KOPT-K1 (cell line): ENCODE measurements around the gene SH3RF1.
"Not testable (repeated sequence)": the region's sequence is repeated elsewhere in the genome, so short reads cannot be mapped to it uniquely, and the experiment has no call there.

ENCODE experiments used
- H3K27ac ChIP-seq: fragments of 200-600 bp; sonication (generic); 2 replicates; pipeline ENCODE4 v1.5.1; 2016; ENCODE audit warnings: antibody characterized with exemption, mild to moderate bottlenecking, low read depth, low read length; ENCODE audit not compliant: poor library complexity, severe bottlenecking
- H3K36me3 ChIP-seq: fragments of 200-600 bp; sonication (generic); 2 replicates; pipeline ENCODE4 v1.5.1; 2017; ENCODE audit warnings: antibody characterized with exemption, mild to moderate bottlenecking, low read length, moderate library complexity; ENCODE audit not compliant: insufficient read depth
- H3K9me3 ChIP-seq: fragments of 200-600 bp; sonication (generic); 2 replicates; pipeline ENCODE4 v1.5.1; 2017; ENCODE audit warnings: antibody characterized with exemption, low read length, mild to moderate bottlenecking; ENCODE audit not compliant: insufficient read depth, poor library complexity, severe bottlenecking

SH3RF1 gene

DNA sequence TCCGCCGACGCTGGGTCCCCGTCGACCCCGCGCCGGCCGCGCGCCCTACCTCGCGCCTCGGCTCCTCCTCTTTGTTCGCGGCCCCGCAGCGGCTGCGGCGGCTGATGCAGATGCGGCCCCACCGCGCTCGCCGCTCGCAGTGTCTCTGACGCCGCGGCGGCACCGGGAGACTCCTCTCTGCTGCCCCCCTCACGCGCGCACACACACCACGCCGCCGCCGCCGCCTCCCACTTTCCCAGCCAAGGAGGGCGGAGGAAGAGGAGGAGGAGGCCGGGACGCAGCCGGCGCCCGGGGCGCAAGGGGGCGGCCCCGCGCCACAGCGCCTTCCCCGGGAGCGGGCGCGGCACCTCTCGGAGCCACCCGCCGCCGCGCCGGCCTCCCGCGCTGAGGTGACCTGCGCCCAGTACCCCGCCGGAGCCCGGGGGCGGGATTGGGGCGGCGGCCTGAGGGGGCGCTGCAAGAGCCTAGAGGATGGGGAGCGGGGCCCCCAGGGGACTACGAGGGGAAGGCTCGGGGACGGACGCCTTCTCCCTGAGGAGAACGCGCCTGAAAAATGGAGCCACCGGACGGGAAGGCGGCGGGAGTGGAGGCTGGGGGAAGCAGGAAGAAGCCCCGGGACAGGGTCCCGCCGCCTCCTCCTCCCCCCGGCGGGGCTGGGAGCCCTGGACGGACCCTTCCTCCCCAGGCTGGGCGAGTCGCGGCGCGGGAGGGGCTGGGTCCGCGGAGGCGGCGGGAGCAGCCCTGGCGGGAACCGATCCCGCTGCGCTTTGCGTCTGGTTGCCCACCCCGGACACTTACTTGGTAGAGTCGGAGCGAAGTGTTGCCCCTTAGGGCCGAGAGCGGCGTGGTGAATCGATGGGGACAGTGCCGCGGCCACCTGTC lies at the start of gene SH3RF1:
TSS of gene SH3RF1 (minus strand) at position 147 of the 882 bp plus-strand sequence. CDS start 1,744 bp downstream, outside the sequence.
- H3K27ac ChIP-seq, result no peak within 1 kb of the TSS
- H3K9me3 ChIP-seq, result no peaks in the 10 kb centered on the region
- no peaks in the 10 kb centered on the region for H3K36me3 ChIP-seq

- Histone ChIP-seq H3K36me3 (no peaks in the 10 kb centered on the region), H3K27ac (no peak overlapping the region), H3K9me3 (no peaks in the 10 kb centered on the region)
These were observed 45.0 kb upstream of the SH3RF1 start for GRCh38 chr4:169315530-169316343.

- H3K9me3 ChIP-seq, result no peaks in the 10 kb centered on the region
- H3K36me3 ChIP-seq, result no peaks in the 10 kb centered on the region
- no peak overlapping the region for H3K27ac ChIP-seq
These were observed 44.1 kb upstream of the SH3RF1 start for GRCh38 chr4:169314906-169315305.

- no peaks in the 10 kb centered on the region for H3K36me3 ChIP-seq
- no peak overlapping the region for H3K27ac ChIP-seq
- H3K9me3 ChIP-seq, result no peaks in the 10 kb centered on the region
These were observed 43.0 kb upstream of the SH3RF1 start for GRCh38 chr4:169313732-169314131.

- Histone ChIP-seq H3K27ac (no peak overlapping the region), H3K36me3 (no peaks in the 10 kb centered on the region), H3K9me3 (no peaks in the 10 kb centered on the region)
These were observed 42.1 kb upstream of the SH3RF1 start for GRCh38 chr4:169312690-169313422.

DNA sequence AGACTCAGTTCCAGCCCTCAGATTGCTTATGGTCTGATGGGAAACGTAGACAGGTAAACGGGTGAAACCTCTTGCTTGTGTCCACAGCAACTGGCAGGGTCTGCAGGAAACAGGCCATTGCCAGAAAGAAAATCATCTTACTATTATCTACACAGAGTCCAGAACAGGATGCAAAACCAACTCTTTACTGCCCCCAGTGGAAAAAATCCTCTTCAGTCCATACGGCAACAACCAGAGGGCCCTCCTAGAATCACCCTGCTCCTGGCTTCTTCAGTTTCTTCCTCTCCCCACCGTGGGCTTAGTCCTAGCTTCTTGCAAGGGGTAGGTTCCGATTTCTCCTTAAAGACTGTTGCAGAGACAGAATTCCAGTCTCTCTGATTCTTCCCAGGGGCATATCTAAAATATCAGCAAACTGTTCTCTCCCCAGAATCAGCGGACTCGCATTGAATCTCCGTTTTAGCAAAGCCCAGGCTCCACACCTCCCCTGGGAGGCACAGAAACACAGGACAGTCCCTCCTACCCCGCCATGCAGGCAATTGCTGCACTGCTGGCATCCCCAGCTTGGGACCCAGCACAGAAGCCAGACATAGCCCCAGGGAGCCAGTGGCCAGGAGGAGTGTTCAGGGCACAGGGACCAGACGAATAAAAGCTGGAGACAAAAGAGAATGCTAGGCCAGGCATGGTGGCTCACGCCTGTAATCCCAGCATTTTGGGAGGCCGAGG lies 41.0 kb upstream of the SH3RF1 start:
- no peak overlapping the region for H3K27ac ChIP-seq
- no peaks in the 10 kb centered on the region for H3K36me3 ChIP-seq
- H3K9me3 ChIP-seq, result no peaks in the 10 kb centered on the region

DNA sequence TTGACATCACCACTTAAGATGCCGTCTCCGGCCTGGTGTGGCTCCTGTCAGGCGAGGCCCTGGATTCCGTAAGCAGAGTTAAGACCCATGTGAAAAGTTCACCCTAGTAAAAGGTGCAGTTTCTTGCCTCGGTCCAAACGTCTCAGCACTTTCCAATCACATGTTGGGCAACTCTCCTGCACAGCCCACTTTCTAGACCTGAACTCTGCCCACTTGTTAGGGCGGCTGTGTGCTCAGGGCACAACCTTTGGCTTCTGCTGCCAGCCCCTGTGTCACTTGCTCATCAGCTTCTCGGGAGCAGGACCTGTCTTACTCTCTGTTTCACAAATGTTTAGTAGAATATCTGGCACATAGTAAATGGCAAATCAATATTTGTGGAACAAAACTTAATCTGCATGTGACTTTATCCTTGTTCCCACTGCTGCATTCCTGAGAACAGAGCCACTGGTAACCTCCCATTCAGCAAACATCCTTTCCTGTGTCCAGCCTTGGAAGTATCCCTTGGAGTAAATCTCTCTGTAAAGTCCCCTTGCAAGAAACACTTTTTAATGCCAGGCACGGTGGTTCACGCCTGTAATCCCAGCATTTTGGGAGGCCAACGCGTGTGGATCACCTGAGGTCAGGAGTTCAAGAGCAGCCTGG lies 38.7 kb upstream of the SH3RF1 start:
- no peaks in the 10 kb centered on the region for H3K36me3 ChIP-seq
- H3K9me3 ChIP-seq, result no peaks in the 10 kb centered on the region
- H3K27ac ChIP-seq, result no peak overlapping the region

DNA sequence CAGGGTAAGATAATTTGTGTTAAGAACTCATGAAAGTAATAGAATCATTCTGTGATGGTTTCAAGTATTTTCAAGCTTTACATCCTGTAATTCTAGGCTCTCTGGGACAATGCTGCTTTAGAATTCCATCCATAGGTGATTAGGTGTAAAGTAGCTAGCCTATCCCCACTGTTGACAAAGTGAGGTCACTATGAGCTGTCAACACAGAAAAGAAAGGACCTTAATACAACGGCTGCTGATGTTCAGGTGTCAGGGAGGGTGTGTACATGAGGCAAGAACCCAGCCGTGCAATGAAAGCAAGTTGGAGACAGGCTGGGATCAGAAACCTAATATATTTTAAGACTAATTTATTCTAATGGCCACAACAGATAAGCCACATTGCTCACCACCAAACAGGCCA lies 36.8 kb upstream of the SH3RF1 start:
- Histone ChIP-seq H3K9me3 (no peaks in the 10 kb centered on the region), H3K36me3 (no peaks in the 10 kb centered on the region), H3K27ac (no peak overlapping the region)

- Histone ChIP-seq H3K36me3 (no peaks in the 10 kb centered on the region), H3K27ac (no peak overlapping the region), H3K9me3 (no peaks in the 10 kb centered on the region)
These were observed 34.9 kb upstream of the SH3RF1 start for GRCh38 chr4:169305651-169306050.

GRCh38 chr4:169305173-169305572 lies 34.4 kb upstream of the SH3RF1 start:
- Histone ChIP-seq H3K36me3 (no peaks in the 10 kb centered on the region), H3K9me3 (no peaks in the 10 kb centered on the region)

DNA sequence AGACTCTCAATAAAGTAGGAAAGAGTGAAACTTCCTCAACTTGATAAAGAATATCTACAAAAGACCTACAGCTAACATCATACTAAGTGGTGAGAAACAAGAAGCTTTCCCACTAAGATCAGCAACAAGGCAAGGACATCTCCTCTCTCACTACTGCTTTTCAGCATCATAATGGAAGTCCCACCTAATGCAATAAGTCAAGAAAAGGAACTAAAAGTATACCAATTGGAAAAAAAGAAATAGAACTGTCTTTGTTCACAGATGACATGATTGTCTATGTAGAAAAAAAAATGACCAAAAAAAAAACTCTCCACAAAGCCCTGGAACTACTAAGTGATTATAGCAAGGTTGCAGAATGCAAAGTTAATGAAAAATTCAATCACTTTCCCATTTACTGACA lies 25.1 kb upstream of the SH3RF1 start:
- H3K9me3 ChIP-seq, result no peaks in the 10 kb centered on the region
- no peaks in the 10 kb centered on the region for H3K36me3 ChIP-seq
- no peak overlapping the region for H3K27ac ChIP-seq

More at GRCh38 chr4:169305173-169305572, 34.4 kb upstream of the SH3RF1 start:
- H3K27ac ChIP-seq, result no peak overlapping the region

DNA sequence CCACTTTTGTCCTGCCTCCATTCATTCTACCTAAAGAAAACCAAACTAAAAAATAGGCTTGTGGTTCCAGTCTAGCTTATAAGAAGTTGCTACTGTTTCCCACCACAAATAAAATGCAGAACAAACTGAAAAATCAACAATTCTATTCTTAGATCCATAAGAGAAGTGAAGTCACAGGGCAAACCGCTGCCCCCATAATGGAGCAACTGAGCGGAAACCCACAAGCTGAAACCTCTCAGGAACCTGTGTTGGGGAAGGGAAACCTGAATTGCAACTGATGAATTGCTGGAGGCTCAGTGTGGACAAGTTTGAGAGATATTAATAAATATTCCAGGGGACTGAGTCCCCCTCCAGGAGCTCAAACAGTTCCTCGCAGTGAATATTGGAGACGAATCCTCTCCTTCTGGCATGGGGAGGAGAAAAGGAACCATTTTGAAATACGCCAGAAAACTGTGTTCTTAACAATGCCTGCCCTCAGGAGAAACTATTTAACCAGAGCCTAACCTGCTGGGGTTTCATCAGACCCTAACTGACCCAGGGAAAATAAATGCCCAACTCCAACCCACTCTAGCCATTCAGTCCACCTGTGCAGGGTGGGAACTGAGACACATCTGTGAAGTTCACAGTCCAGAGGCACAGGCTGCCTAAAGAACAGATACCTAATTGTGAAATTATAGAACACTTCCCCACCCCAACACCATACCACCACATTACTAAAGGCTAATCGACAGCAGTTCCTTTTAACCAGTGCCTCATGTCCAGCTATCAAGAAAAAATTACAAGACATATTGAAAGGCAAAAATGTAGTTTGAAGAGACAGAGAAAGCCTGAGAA lies 22.8 kb upstream of the SH3RF1 start:
- Histone ChIP-seq H3K27ac (no peak overlapping the region), H3K9me3 (no peaks in the 10 kb centered on the region)

DNA sequence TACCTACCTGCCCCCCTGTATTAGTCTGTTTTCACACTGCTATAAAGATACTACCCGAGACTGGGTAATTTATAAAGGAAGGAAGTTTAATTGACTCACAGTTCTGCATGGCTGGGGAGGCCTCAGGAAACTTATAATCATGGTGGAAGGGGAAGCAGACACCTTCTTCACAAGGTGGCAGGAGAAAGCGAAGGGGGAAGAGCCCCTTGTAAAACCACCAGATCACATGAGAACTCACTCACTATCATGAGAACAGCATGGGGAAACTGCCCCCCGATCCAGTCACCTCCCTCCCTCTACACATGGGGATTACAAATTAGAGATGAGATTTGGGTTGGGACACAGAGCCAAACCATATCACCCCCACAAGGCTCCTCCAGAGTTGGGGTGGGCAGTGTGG lies 17.2 kb upstream of the SH3RF1 start:
- not testable (repeated sequence) for H3K9me3 ChIP-seq, H3K36me3 ChIP-seq, H3K27ac ChIP-seq

More for the DNA sequence above, 22.8 kb upstream of the SH3RF1 start:
- no peaks in the 10 kb centered on the region for H3K36me3 ChIP-seq
